Stimulated activated CD8-positive, alpha-beta memory T cell treated with anti-CD3 and anti-CD28 coated beads, Interleukin-4, amount 100 ng/mL, for 48 hours (primary cell): ENCODE measurements around the gene TMEM201.
"Not testable (repeated sequence)": the region's sequence is repeated elsewhere in the genome, so short reads cannot be mapped to it uniquely, and the experiment has no call there.

Experiments used
- DNase-seq: peaks from one replicate; pipeline ENCODE4 v3.0.0-alpha.2; 2020

The TMEM201 gene

GRCh38 chr1:9588551-9589143 lies at the start of gene TMEM201:
Gene TMEM201 (plus strand): TSS chr1:9588911. CDS start chr1:9588931, 20 bp downstream.
- peak; percentile 95 for DNase-seq

- peak; percentile 99 for DNase-seq
Measured at GRCh38 chr1:9539165-9539828, 49.4 kb upstream of the TMEM201 start, which contains the start of gene SLC25A33. Gene SLC25A33 (plus strand): TSS chr1:9539465. CDS start chr1:9539692, 227 bp downstream.

- DNase-seq, result peak; percentile 55
Measured at GRCh38 chr1:9539829-9540550, 48.7 kb upstream of the TMEM201 start.

GRCh38 chr1:9542430-9542829 lies 46.3 kb upstream of the TMEM201 start:
- DNase-seq, result no peak

- no peak for DNase-seq
Measured at GRCh38 chr1:9544926-9545325, 43.8 kb upstream of the TMEM201 start.

GRCh38 chr1:9549955-9550546 lies 38.7 kb upstream of the TMEM201 start:
- DNase-seq, result no peak

- no peak for DNase-seq
Measured at GRCh38 chr1:9551984-9552383, 36.7 kb upstream of the TMEM201 start.

GRCh38 chr1:9553736-9554144 lies 35.0 kb upstream of the TMEM201 start:
- no peak for DNase-seq

- DNase-seq, result no peak
Measured at GRCh38 chr1:9555942-9556341, 32.8 kb upstream of the TMEM201 start.

GRCh38 chr1:9557624-9558023 lies 31.1 kb upstream of the TMEM201 start:
- no peak for DNase-seq

- DNase-seq, result no peak
Measured at GRCh38 chr1:9558271-9558945, 30.3 kb upstream of the TMEM201 start.

- no peak for DNase-seq
Measured at GRCh38 chr1:9558946-9559545, 29.7 kb upstream of the TMEM201 start.

GRCh38 chr1:9559673-9560072 lies 29.0 kb upstream of the TMEM201 start:
- DNase-seq, result no peak

GRCh38 chr1:9560090-9560489 lies 28.6 kb upstream of the TMEM201 start:
- not testable (repeated sequence) for DNase-seq

- DNase-seq, result no peak
Measured at GRCh38 chr1:9561429-9561828, 27.3 kb upstream of the TMEM201 start.

GRCh38 chr1:9569267-9569666 lies 19.4 kb upstream of the TMEM201 start:
- no peak for DNase-seq

- not testable (repeated sequence) for DNase-seq
Measured at GRCh38 chr1:9570886-9571529, 17.7 kb upstream of the TMEM201 start.

GRCh38 chr1:9573723-9574122 lies 15.0 kb upstream of the TMEM201 start:
- no peak for DNase-seq

- no peak for DNase-seq
Measured at GRCh38 chr1:9575486-9575885, 13.2 kb upstream of the TMEM201 start.

GRCh38 chr1:9576903-9577302 lies 11.8 kb upstream of the TMEM201 start:
- no peak for DNase-seq

- no peak for DNase-seq
Measured at GRCh38 chr1:9577423-9577822, 11.3 kb upstream of the TMEM201 start.

- DNase-seq, result no peak
Measured at GRCh38 chr1:9580942-9581341, 7.8 kb upstream of the TMEM201 start.
